Measurements from ENCODE around the gene FBXO2. TPM values are rescaled to one million over a fixed set of nuclear protein-coding genes. Genes with fewer than 3 reads are reported as not detected.

Gene FBXO2
- total RNA-seq, 6 donors from 2014 or later = 8.2 to 18.0 (median 13.8) TPM

DNA sequence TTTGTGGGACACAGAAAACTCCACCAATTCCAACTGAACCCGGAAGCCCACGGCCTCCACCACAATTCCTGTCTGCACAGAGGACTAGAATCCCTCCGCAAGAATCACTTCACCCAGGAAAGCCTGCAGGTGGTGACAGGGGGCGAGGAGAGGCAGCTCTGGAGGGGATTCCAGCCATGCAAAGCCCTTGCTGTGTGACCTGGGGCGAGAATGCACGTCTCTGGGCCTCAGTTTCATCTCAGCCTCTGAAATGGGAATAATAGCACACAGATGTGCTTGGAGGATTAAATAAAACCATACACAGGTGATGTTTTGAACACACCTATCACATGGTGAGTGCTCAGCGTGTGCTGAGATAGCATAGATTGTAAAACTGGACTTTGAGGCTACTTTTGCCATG, 14.1 kb downstream of the FBXO2 start:
- Histone ChIP-seq H3K4me3 (no peak overlapping the region), H3K9me3 (no peaks in the 10 kb centered on the region), H3K27ac (no peak overlapping the region), H3K4me1 (no peaks in the 10 kb centered on the region), H3K27me3 (no peaks in the 10 kb centered on the region), H3K36me3 (no peaks in the 10 kb centered on the region)
- 68 to 71% methylated on average over 7 of the region's 7 CpGs for WGBS, 2 donors
- DNase-seq = no peak
- TF ChIP-seq EP300 (IDR thresholded peaks at IDR 0.05) (no peak), POLR2AphosphoS5 (IDR thresholded peaks at IDR 0.05) (no peak), POLR2A (IDR thresholded peaks at IDR 0.05) (no peak), CTCF (IDR thresholded peaks at IDR 0.05) (no peak)
- ATAC-seq (ENCODE audit: low FRiP score in 2 of 2) = no peak

- H3K9me3 ChIP-seq = no peaks in the 10 kb centered on the region
- no peaks in the 10 kb centered on the region for H3K36me3 ChIP-seq
- no peak for DNase-seq
- no peak for ATAC-seq (ENCODE audit: low FRiP score in 2 of 2)
- no peaks in the 10 kb centered on the region for H3K4me1 ChIP-seq
- no peaks in the 10 kb centered on the region for H3K27me3 ChIP-seq
- no peak overlapping the region for H3K27ac ChIP-seq
- no peak overlapping the region for H3K4me3 ChIP-seq
- WGBS, 2 donors = 83 to 89% methylated on average over 4 of the region's 4 CpGs
- TF ChIP-seq POLR2A (IDR thresholded peaks at IDR 0.05) (no peak), POLR2AphosphoS5 (IDR thresholded peaks at IDR 0.05) (no peak), EP300 (IDR thresholded peaks at IDR 0.05) (no peak), CTCF (IDR thresholded peaks at IDR 0.05) (no peak)
These were observed 14.9 kb downstream of the FBXO2 start for GRCh38 chr1:11639372-11639771.

- Histone ChIP-seq H3K4me3 (no peak overlapping the region), H3K9me3 (no peaks in the 10 kb centered on the region), H3K27ac (no peak overlapping the region), H3K27me3 (no peaks in the 10 kb centered on the region), H3K36me3 (no peaks in the 10 kb centered on the region), H3K4me1 (no peaks in the 10 kb centered on the region)
- no peak for TF ChIP-seq POLR2AphosphoS5 (IDR thresholded peaks at IDR 0.05)
- TF ChIP-seq CTCF (IDR thresholded peaks at IDR 0.05) = no peak
- TF ChIP-seq EP300 (IDR thresholded peaks at IDR 0.05) = no peak
- TF ChIP-seq POLR2A (IDR thresholded peaks at IDR 0.05) = no peak
- DNase-seq (no peak), ATAC-seq (ENCODE audit: low FRiP score in 2 of 2) (no peak)
- 39 to 48% methylated on average over 4 to 5 of the region's 5 CpGs for WGBS, 2 donors
These were observed 16.1 kb downstream of the FBXO2 start for GRCh38 chr1:11638121-11638520.

GRCh38 chr1:11634365-11635192, 19.6 kb downstream of the FBXO2 start:
- H3K36me3 ChIP-seq = no peaks in the 10 kb centered on the region
- TF ChIP-seq POLR2AphosphoS5 (IDR thresholded peaks at IDR 0.05) (no peak), EP300 (IDR thresholded peaks at IDR 0.05) (no peak), POLR2A (IDR thresholded peaks at IDR 0.05) (no peak), CTCF (IDR thresholded peaks at IDR 0.05) (no peak)
- H3K4me3 ChIP-seq = no peak overlapping the region
- H3K27ac ChIP-seq = no peak overlapping the region
- H3K9me3 ChIP-seq = no peaks in the 10 kb centered on the region
- no peak for DNase-seq
- WGBS, 2 donors = 76 to 88% methylated on average over 6 to 11 of the region's 11 CpGs
- H3K4me1 ChIP-seq = no peaks in the 10 kb centered on the region
- no peak for ATAC-seq (ENCODE audit: low FRiP score in 2 of 2)
- H3K27me3 ChIP-seq = no peaks in the 10 kb centered on the region

All from upper lobe of left lung (tissue), 6 donors.